ENCODE measurements around the gene ISG20.

ISG20 gene

DNA sequence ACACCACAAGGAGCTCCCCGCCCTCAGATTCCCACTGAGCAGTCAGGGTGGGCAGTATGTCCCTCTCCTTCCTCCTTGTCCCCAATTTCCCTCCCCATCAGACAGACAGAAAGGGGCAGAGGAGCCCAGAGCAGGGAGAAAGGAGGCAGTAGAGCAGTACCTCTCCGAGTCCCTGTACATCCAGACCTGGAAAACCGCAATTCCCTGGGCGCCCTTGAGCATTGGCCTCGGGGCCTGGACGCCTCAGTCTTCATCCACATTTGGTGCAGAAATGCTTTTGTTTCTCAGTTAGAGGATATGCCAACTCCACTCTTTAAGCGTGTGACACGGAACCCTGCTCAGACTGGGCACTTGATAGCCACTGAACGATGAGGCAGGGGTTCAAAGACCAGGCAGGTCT, 5.9 kb downstream of the ISG20 start:
- Histone ChIP-seq H3K27me3 (ENCODE audit: low read depth, low read length) (no peaks in the 10 kb centered on the region), H3K4me3 (ENCODE audit: low read length) (no peak overlapping the region), H4K20me1 (ENCODE audit: insufficient read depth, low read length) (no peaks in the 10 kb centered on the region), H3K4me2 (ENCODE audit: low read length) (no peak overlapping the region), H3K9me3 (ENCODE audit: insufficient read depth, low read length) (no peaks in the 10 kb centered on the region), H3K79me2 (ENCODE audit: low read length) (peaks cover 17% of the 10 kb centered on the region), H3K4me1 (ENCODE audit: low read length) (peaks cover 50% of the 10 kb centered on the region), H2AFZ (ENCODE audit: low read depth, low read length) (no peak overlapping the region), H3K27ac (ENCODE audit: low read length) (no peak overlapping the region), H3K9ac (ENCODE audit: low read length) (no peak overlapping the region), H3K36me3 (replicated peaks; ENCODE audit: low read depth, low read length) (peaks cover 39% of the 10 kb centered on the region)
- TF ChIP-seq EZH2phosphoT487 (IDR thresholded peaks at IDR 0.05; ENCODE audit: low read depth) = no peak
- TF ChIP-seq, protein P1, sequence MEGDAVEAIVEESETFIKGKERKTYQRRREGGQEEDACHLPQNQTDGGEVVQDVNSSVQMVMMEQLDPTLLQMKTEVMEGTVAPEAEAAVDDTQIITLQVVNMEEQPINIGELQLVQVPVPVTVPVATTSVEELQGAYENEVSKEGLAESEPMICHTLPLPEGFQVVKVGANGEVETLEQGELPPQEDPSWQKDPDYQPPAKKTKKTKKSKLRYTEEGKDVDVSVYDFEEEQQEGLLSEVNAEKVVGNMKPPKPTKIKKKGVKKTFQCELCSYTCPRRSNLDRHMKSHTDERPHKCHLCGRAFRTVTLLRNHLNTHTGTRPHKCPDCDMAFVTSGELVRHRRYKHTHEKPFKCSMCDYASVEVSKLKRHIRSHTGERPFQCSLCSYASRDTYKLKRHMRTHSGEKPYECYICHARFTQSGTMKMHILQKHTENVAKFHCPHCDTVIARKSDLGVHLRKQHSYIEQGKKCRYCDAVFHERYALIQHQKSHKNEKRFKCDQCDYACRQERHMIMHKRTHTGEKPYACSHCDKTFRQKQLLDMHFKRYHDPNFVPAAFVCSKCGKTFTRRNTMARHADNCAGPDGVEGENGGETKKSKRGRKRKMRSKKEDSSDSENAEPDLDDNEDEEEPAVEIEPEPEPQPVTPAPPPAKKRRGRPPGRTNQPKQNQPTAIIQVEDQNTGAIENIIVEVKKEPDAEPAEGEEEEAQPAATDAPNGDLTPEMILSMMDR (IDR thresholded peaks at IDR 0.05; ENCODE audit: low read depth, low read length) = no peak

DNA sequence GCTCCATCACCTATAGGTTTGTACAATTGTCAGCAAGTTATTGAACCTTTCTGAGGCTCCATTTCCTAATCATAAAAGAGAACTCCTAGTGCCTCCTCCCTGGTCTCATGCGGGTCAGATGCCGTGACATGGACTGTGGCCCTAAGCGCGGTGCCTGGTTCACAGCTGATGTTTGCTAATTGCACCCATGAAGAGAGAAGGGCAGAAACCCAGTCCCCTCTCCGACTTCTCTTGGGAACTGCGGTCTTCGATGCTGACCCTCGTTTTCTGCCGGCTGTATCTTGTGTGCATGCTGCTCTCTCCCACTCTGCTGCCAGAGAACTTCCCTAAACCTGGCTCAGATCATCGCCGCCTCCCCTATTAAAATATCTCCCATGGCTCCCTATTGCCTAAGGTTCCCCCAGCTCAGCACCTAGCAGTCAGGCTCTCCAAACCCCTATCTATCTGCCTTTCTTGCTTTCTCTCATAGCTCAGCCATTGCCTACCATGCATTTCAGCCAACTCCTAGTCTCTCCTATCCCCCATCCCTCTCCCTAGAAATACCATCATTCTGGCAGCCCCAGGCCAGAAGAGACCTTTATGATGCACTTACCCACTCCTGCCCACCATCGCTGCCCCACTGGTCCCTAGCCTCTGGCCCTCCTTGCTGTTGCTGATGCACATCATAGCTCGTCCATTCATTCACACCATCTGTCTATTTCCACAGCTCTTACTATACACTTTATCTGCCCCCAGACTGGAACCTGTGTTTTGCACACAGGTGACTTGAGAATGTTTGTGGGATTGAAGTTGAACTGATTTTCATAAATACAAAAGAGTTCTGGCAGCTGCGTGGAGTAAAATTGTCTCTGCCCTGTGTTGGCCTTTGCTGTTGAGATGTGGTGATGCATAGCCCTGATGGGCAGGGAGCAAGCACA, 6.6 kb downstream of the ISG20 start:
- Histone ChIP-seq H3K4me1 (ENCODE audit: low read length) (peaks cover 43% of the 10 kb centered on the region), H4K20me1 (ENCODE audit: insufficient read depth, low read length) (no peaks in the 10 kb centered on the region), H3K4me3 (ENCODE audit: low read length) (no peak overlapping the region), H2AFZ (ENCODE audit: low read depth, low read length) (no peak overlapping the region), H3K4me2 (ENCODE audit: low read length) (no peak overlapping the region), H3K79me2 (ENCODE audit: low read length) (peaks cover 15% of the 10 kb centered on the region), H3K36me3 (replicated peaks; ENCODE audit: low read depth, low read length) (peaks cover 39% of the 10 kb centered on the region), H3K9ac (ENCODE audit: low read length) (no peak overlapping the region), H3K9me3 (ENCODE audit: insufficient read depth, low read length) (no peaks in the 10 kb centered on the region), H3K27me3 (ENCODE audit: low read depth, low read length) (no peaks in the 10 kb centered on the region), H3K27ac (ENCODE audit: low read length) (no peak overlapping the region)
- no peak for TF ChIP-seq EZH2phosphoT487 (IDR thresholded peaks at IDR 0.05; ENCODE audit: low read depth)
- TF ChIP-seq, protein P1 (IDR thresholded peaks at IDR 0.05; ENCODE audit: low read depth, low read length) = no peak

DNA sequence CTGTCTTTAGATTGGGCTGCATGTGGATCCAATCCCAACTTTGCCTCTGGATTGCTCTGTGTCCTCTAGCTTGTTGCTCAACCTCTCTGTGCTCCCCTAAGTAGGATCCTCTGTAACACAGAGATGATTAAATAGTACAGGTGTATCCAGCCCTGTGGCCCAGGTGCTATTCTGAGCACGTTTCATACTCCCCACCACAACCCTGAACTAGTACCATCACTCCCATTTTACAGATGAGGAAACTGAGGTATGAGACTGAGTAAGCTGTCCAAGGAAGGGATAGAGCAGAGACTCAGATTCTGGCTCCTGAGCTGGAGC, 7.2 kb downstream of the ISG20 start:
- H3K4me3 ChIP-seq (ENCODE audit: low read length) = no peak overlapping the region
- H3K9me3 ChIP-seq (ENCODE audit: insufficient read depth, low read length) = no peaks in the 10 kb centered on the region
- no peak overlapping the region for H3K4me2 ChIP-seq (ENCODE audit: low read length)
- peaks cover 37% of the 10 kb centered on the region for H3K4me1 ChIP-seq (ENCODE audit: low read length)
- no peak overlapping the region for H3K27ac ChIP-seq (ENCODE audit: low read length)
- no peak overlapping the region for H3K9ac ChIP-seq (ENCODE audit: low read length)
- H2AFZ ChIP-seq (ENCODE audit: low read depth, low read length) = no peak overlapping the region
- no peak for TF ChIP-seq EZH2phosphoT487 (IDR thresholded peaks at IDR 0.05; ENCODE audit: low read depth)
- TF ChIP-seq, protein P1 (IDR thresholded peaks at IDR 0.05; ENCODE audit: low read depth, low read length) = no peak
- no peaks in the 10 kb centered on the region for H3K27me3 ChIP-seq (ENCODE audit: low read depth, low read length)
- peaks cover 38% of the 10 kb centered on the region for H3K36me3 ChIP-seq (replicated peaks; ENCODE audit: low read depth, low read length)
- no peaks in the 10 kb centered on the region for H4K20me1 ChIP-seq (ENCODE audit: insufficient read depth, low read length)
- H3K79me2 ChIP-seq (ENCODE audit: low read length) = peaks cover 9% of the 10 kb centered on the region

DNA sequence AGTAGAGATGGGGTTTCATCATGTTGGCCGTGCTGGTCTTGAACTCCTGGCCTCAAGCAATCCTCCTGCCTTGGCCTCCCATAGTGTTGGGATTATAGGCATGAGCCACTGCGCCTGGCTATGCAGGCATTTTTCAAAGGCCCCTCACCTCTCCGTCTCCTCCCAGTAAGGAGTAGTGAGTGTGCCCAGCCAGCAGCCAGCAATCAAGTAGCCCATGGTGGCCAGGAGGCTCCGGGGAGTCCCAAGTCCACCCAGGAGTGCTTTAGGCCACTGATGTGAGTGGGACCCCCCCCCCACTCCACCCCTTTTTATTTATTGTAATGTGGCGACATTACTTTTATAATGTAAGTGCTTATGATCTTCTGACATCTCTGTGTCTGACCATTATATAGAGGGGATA, 8.1 kb downstream of the ISG20 start:
- TF ChIP-seq, protein P1 (IDR thresholded peaks at IDR 0.05; ENCODE audit: low read depth, low read length) = no peak
- no peak for TF ChIP-seq EZH2phosphoT487 (IDR thresholded peaks at IDR 0.05; ENCODE audit: low read depth)
- H3K4me1 ChIP-seq (ENCODE audit: low read length) = peaks cover 28% of the 10 kb centered on the region
- H3K27me3 ChIP-seq (ENCODE audit: low read depth, low read length) = no peaks in the 10 kb centered on the region
- peaks cover 6% of the 10 kb centered on the region for H3K79me2 ChIP-seq (ENCODE audit: low read length)
- no peak overlapping the region for H3K4me3 ChIP-seq (ENCODE audit: low read length)
- no peak overlapping the region for H3K9ac ChIP-seq (ENCODE audit: low read length)
- no peak overlapping the region for H3K4me2 ChIP-seq (ENCODE audit: low read length)
- H2AFZ ChIP-seq (ENCODE audit: low read depth, low read length) = no peak overlapping the region
- H3K27ac ChIP-seq (ENCODE audit: low read length) = no peak overlapping the region
- H4K20me1 ChIP-seq (ENCODE audit: insufficient read depth, low read length) = no peaks in the 10 kb centered on the region
- peaks cover 42% of the 10 kb centered on the region for H3K36me3 ChIP-seq (replicated peaks; ENCODE audit: low read depth, low read length)
- H3K9me3 ChIP-seq (ENCODE audit: insufficient read depth, low read length) = no peaks in the 10 kb centered on the region
